EH (cell line): ENCODE measurements around the gene GPR3.
"Not testable (repeated sequence)": the region's sequence is repeated elsewhere in the genome, so short reads cannot be mapped to it uniquely, and the experiment has no call there.

Experiments
- DNase-seq: peaks from one replicate; pipeline ENCODE4 v3.0.0-alpha.2; 2015; ENCODE audit warnings: low read depth

The GPR3 gene

GRCh38 chr1:27428316-27429028 is 36.0 kb downstream of the GPR3 start:
- DNase-seq, result peak; percentile 48

GRCh38 chr1:27429029-27429425 is 36.6 kb downstream of the GPR3 start:
- DNase-seq, result no peak

- DNase-seq, result peak; percentile 31
Observed at GRCh38 chr1:27430903-27431600, 38.6 kb downstream of the GPR3 start.

- no peak for DNase-seq
Observed at GRCh38 chr1:27431601-27431940, 39.1 kb downstream of the GPR3 start.

- not testable (repeated sequence) for DNase-seq
Observed at GRCh38 chr1:27432725-27433124, 40.3 kb downstream of the GPR3 start.

GRCh38 chr1:27433706-27434105 is 41.3 kb downstream of the GPR3 start:
- DNase-seq, result no peak

- no peak for DNase-seq
Observed at GRCh38 chr1:27435566-27436203, 43.3 kb downstream of the GPR3 start.

GRCh38 chr1:27436204-27437159 is 44.1 kb downstream of the GPR3 start:
- DNase-seq, result peak; percentile 81

- DNase-seq, result peak; percentile 35
Observed at GRCh38 chr1:27438621-27439061, 46.2 kb downstream of the GPR3 start.

GRCh38 chr1:27439150-27439549 is 46.7 kb downstream of the GPR3 start:
- DNase-seq, result no peak

GRCh38 chr1:27444632-27445031 is 52.2 kb downstream of the GPR3 start:
- DNase-seq, result peak; percentile 13
